ENCODE results near the gene JPT2.
A peak's percentile ranks its signal among the peaks of the same experiment; 100 is the strongest.

JPT2 gene

DNA sequence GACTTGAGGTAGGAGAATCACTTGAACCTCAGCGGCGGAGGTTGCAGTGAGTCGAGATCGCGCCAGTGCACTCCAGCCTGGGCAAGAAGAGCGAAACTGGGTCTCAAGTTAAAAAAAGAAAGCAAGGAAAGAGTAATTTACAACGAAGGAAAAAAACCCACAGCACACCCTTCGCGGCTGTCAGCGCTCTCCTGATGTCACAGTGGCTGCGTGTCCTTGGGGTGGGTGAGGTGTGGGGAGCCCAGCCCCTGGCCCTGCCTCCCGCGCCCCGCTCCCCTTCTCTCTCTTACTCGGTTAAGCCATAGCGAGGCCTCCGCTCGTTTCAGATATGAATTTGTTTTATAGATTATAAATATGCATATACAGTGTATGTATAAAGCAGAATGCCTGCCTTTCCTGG lies 740 bp upstream of the JPT2 start:
- no peak for DNase-seq

- DNase-seq, result peak; percentile 28
Measured at GRCh38 chr16:1678500-1679098, 520 bp downstream of the JPT2 start.

- no peak for DNase-seq
Measured at GRCh38 chr16:1680361-1680760, 2.3 kb downstream of the JPT2 start.

GRCh38 chr16:1681032-1681431 lies 3.0 kb downstream of the JPT2 start:
- no peak for DNase-seq

GRCh38 chr16:1687427-1688316 lies 9.6 kb downstream of the JPT2 start:
- no peak for DNase-seq

DNA sequence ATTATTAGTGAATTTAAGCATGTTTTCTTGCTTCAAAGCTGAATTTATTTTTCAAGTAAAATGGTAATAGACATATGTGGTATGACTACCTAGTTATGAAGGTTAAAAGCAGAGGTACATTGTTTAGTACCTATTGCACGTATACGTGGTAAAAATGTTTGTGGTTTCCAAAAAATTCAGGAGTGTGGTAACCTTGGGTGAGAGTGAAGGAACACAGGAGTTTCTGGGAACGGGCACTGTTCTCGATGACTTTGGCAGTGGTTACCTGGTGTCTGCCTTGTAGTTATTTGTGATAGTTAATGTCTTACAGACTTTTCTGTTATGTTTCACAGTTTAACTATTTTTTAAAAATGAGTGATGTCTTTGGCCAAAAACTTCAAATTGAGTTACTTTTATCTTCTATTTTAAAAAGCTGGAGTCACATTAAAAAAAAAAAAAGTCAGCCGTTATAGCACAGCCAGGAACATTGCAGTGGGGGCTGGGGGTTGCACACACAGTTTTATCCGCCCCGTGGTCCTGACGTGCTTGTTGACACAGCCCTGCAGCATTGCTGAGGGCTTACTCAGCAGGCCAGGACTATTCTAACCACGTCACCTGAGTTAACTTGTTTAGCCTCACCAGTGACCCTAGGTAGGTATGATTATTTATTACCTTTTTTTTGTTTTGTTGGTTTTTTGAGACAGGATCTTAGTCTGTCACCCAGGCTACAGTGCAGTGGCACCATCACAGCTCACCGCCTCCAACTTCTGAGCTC lies 10.9 kb downstream of the JPT2 start:
- DNase-seq, result no peak

DNA sequence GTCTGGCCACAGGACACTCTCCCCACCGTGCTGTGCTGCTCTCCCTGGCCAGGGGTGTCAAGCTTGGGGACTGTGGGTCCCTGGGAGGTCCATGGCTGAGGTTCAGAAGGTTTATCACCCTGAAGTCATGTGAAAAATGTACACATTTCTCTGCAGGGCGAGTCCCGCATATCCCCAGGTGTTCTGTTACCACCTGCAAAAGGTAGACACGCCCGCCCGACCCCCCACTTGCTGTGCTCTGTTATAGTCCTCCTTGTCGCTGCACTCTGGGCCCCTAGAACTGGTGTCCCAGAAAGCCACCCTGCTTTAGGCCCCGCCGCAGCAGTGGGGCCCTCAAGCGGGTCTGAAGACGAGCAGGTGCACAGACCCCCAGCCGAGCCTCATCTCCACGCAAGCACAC lies 11.8 kb downstream of the JPT2 start:
- no peak for DNase-seq

- DNase-seq, result no peak
Measured at GRCh38 chr16:1690810-1691209, 12.7 kb downstream of the JPT2 start.

DNA sequence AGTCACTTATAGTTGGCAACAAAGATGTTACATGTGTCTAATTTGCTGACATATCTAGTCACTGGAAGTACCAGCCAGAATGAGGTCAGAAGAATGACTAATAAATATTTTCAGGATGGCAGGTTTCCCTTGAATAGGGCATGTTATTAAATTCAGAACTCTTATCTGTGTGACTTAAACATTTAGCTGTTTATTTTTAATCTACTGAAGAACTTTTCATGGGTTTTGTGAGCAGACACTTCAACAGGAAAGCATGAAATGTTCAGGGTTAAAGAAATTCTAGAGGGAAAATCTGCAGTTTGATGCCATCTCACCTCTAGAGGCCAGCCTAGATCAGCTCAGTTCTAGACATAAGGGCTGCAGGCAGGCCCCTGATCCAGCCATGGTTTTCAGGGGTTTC lies 13.2 kb downstream of the JPT2 start:
- no peak for DNase-seq

DNA sequence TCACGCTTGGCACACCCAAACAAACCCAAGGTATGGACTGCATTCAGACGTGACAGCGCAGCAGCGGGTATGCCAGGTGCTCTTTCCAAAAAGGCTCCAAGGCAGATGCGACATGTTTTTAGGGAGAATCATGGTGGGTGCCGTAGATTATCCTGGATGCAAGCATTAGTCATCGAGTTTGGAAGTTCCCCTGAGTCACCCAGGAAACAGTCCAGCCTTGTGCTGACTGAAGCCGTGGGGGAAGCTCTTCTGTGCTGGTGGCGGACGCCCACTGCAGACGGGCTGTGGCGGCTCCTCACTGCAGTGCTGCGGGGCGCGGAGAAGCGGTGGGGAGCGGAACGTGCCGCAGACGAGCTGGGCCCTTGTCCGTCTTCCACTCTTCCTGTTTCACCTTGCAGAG lies 13.9 kb downstream of the JPT2 start:
- no peak for DNase-seq

GRCh38 chr16:1696863-1697262 lies 18.8 kb downstream of the JPT2 start:
- no peak for DNase-seq

DNA sequence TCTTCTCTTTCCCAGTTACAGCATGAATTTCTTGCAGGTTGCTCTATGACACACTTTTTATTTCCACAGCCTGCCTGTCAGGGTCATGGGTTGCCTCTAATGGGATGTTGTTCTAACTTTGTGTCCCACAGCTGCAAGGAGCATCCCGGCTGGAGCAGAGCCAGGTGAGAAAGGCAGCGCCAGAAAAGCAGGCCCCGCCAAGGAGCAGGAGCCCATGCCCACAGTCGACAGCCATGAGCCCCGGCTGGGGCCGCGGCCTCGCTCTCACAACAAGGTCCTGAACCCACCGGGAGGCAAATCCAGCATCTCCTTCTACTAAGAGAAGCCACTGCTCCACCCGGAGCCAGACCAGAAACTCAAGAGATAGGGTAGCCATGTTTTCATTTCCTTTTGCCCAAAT lies 20.6 kb downstream of the JPT2 start:
- no peak for DNase-seq

DNA sequence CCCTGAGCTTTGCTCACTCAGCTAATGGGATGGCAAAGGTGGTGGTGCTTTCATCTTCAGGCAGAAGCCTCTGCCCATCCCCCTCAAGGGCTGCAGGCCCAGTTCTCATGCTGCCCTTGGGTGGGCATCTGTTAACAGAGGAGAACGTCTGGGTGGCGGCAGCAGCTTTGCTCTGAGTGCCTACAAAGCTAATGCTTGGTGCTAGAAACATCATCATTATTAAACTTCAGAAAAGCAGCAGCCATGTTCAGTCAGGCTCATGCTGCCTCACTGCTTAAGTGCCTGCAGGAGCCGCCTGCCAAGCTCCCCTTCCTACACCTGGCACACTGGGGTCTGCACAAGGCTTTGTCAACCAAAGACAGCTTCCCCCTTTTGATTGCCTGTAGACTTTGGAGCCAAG lies 22.2 kb downstream of the JPT2 start:
- no peak for DNase-seq

DNA sequence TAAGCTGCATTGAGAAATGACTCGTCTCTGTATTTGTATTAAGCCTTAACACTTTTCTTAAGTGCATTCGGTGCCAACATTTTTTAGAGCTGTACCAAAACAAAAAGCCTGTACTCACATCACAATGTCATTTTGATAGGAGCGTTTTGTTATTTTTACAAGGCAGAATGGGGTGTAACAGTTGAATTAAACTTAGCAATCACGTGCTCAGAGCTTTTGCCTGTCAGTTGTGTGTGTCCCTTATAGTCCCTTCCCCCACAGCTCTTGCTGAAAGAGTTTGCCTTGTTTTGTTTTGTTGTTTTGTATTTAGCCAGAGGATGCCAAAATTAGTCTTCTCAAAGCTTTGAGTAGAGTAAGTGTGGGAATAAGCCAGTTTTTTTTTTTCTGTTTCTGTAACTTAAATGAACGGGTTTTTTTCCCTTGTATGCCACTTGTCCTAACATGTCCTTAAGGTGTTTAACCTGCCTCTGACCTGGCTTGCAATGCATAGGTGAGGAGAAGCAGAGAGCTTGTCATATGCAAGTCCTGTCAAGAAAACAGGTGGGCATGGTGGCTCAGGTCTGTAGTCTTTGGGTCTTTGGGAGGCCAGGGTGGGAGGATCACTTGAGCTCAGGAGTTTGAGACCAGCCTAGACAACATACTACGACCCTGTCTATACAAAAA lies 23.3 kb downstream of the JPT2 start:
- no peak for DNase-seq

- DNase-seq, result peak; percentile 32
Measured at GRCh38 chr16:1705324-1705687, 27.2 kb downstream of the JPT2 start.

DNA sequence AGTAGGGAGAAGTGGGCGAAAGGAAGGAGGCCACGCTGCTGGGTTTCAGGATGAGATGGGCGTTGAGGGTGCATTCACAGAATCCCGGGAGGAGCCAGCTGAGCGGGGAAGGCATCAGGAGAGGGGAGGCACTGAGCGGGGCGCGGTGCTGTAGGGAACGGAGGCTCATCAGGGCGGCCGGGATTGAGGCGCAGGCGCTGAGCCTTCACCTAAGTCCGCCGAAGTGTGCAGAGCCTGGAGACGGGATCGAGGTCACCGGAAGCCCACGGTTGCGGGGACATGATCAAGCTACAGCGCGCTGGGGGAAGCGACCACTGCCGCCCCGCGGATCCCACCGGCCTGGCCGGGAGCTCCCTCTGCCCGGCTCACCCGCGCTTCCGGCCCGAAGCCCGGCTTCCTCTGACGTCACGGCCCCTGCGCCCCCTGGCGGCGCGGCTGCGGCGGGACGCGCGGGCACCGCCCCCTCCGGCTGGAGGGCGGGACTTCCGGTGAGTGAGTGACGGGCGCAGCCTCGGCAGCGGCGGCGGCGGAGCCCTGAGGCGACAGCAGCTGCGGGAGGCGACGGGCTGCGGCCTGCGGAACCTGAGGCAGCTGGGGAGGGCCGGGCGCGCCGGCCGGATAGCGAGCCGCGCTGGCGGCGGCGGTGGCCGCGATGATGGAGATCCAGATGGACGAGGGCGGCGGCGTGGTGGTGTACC lies 27.8 kb downstream of the JPT2 start, which contains the start of gene MAPK8IP3:
TSS of gene MAPK8IP3 (plus strand) at position 508 of the 698 bp plus-strand sequence. CDS start at position 653, 145 bp downstream.
- peak; percentile 92 for DNase-seq

- DNase-seq, result peak; percentile 46
Measured at GRCh38 chr16:1706386-1707192, 28.5 kb downstream of the JPT2 start.

GRCh38 chr16:1707193-1707790 lies 29.2 kb downstream of the JPT2 start:
- DNase-seq, result no peak

GRCh38 chr16:1708083-1708767 lies 30.1 kb downstream of the JPT2 start:
- no peak for DNase-seq

GRCh38 chr16:1708768-1709180 lies 30.7 kb downstream of the JPT2 start:
- DNase-seq, result no peak

GRCh38 chr16:1709356-1709755 lies 31.3 kb downstream of the JPT2 start:
- no peak for DNase-seq
